ENCODE results near the gene HERC2.
"Not testable (repeated sequence)": the region's sequence is repeated elsewhere in the genome, so short reads cannot be mapped to it uniquely, and the experiment has no call there.

The HERC2 gene

GRCh38 chr15:28322129-28322588, at the start of gene HERC2:
Gene HERC2, minus strand, starts transcription at chr15:28322179. Its CDS starts 746 bp downstream, at chr15:28321433.
- DNase-seq, result not testable (repeated sequence)

GRCh38 chr15:28365502-28365901, 43.5 kb upstream of the HERC2 start:
- not testable (repeated sequence) for DNase-seq

GRCh38 chr15:28357984-28358383, 36.0 kb upstream of the HERC2 start, which contains the start of gene GOLGA6L24:
Gene GOLGA6L24, minus strand, starts transcription at chr15:28358084. Its CDS starts 61 bp downstream, at chr15:28358023.
- not testable (repeated sequence) for DNase-seq

- not testable (repeated sequence) for DNase-seq
Measured at GRCh38 chr15:28321358-28322078, 461 bp downstream of the HERC2 start.

- DNase-seq, result not testable (repeated sequence)
Measured at GRCh38 chr15:28319725-28320124, 2.3 kb downstream of the HERC2 start.

- DNase-seq, result not testable (repeated sequence)
Measured at GRCh38 chr15:28318828-28319227, 3.2 kb downstream of the HERC2 start.

- not testable (repeated sequence) for DNase-seq
Measured at GRCh38 chr15:28318122-28318521, 3.9 kb downstream of the HERC2 start.

GRCh38 chr15:28316958-28317357, 5.0 kb downstream of the HERC2 start:
- DNase-seq, result not testable (repeated sequence)

- not testable (repeated sequence) for DNase-seq
Measured at GRCh38 chr15:28310454-28310853, 11.5 kb downstream of the HERC2 start.

- DNase-seq, result not testable (repeated sequence)
Measured at GRCh38 chr15:28308718-28309117, 13.3 kb downstream of the HERC2 start.

- not testable (repeated sequence) for DNase-seq
Measured at GRCh38 chr15:28305700-28306099, 16.3 kb downstream of the HERC2 start.

- not testable (repeated sequence) for DNase-seq
Measured at GRCh38 chr15:28297434-28297833, 24.5 kb downstream of the HERC2 start.

- DNase-seq, result not testable (repeated sequence)
Measured at GRCh38 chr15:28296814-28297213, 25.2 kb downstream of the HERC2 start.

GRCh38 chr15:28295009-28295563, 26.9 kb downstream of the HERC2 start:
- DNase-seq, result not testable (repeated sequence)

- DNase-seq, result not testable (repeated sequence)
Measured at GRCh38 chr15:28294560-28294959, 27.4 kb downstream of the HERC2 start.

GRCh38 chr15:28289694-28290463, 32.1 kb downstream of the HERC2 start:
- DNase-seq, result no peak

- not testable (repeated sequence) for DNase-seq
Measured at GRCh38 chr15:28288830-28289693, 32.9 kb downstream of the HERC2 start.

GRCh38 chr15:28286659-28287058, 35.3 kb downstream of the HERC2 start:
- DNase-seq, result not testable (repeated sequence)

- DNase-seq, result no peak
Measured at GRCh38 chr15:28286031-28286430, 35.9 kb downstream of the HERC2 start.

GRCh38 chr15:28281876-28282275, 40.1 kb downstream of the HERC2 start:
- no peak for DNase-seq

GRCh38 chr15:28274635-28275034, 47.3 kb downstream of the HERC2 start:
- no peak for DNase-seq

GRCh38 chr15:28273873-28274610, 47.9 kb downstream of the HERC2 start:
- no peak for DNase-seq
